B cell (primary cell): ENCODE results near the gene WNK4.

Source experiments
- CTCF ChIP-seq: fragments of 200-600 bp; IDR thresholded peaks from one replicate; pipeline ENCODE4 v1.8.0; 2022; ENCODE audit warnings: antibody characterized with exemption, mild to moderate bottlenecking
- EZH2 ChIP-seq: IDR thresholded peaks from 2 replicates; pipeline ENCODE4 v1.6.1; 2012; ENCODE audit warnings: borderline replicate concordance, low read depth, mild to moderate bottlenecking, moderate library complexity, low read length; ENCODE audit not compliant: insufficient read depth, poor library complexity, severe bottlenecking

GRCh38 chr17:42797067-42798007 is 16.9 kb downstream of the WNK4 start:
- no peak for TF ChIP-seq CTCF
- TF ChIP-seq EZH2 = no peak
